HEK293T (cell line): Measurements from ENCODE around the gene GOLT1A.
"Not testable (repeated sequence)": the region's sequence is repeated elsewhere in the genome, so short reads cannot be mapped to it uniquely, and the experiment has no call there.

Source experiments
- FOXK2 ChIP-seq: fragments of 450-650 bp; IDR thresholded peaks from 2 replicates; pipeline ENCODE4 v1.6.1; 2016; ENCODE audit warnings: mild to moderate bottlenecking
- SP1 ChIP-seq: fragments of 450-650 bp; IDR thresholded peaks from 2 replicates; pipeline ENCODE4 v1.6.1; 2017
- TARDBP ChIP-seq: fragments of 450-650 bp; IDR thresholded peaks from 2 replicates; pipeline ENCODE4 v1.6.1; 2016

DNA sequence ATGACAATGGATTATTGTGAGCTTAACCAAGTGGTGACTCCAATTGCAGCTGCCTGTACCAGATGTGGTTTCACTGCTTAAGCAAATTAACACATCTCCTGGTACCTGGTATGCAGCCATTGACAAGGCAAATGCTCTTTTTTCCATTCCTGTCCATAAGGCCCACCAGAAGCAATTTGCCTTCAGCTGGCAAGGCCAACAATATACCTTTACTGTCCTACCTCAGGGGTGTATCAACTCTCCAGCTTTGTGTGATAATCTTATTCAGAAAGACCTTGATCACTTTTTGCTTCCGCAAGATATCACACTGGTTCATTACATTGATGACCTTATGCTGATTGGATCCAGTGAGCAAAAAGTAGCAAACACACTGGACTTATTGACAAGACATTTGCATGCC is 23.7 kb upstream of the GOLT1A start:
- not testable (repeated sequence) for TF ChIP-seq SP1, FOXK2, TARDBP
